GM12874 (cell line): ENCODE data around the gene GRID2.

ENCODE experiments used
- CTCF ChIP-seq: IDR thresholded peaks from 2 replicates; pipeline ENCODE4 v1.5.1; 2011; ENCODE audit warnings: low read depth, mild to moderate bottlenecking, control low read depth, low read length, moderate library complexity; ENCODE audit not compliant: insufficient read depth

GRID2 gene

GRCh38 chr4:92970996-92971395 is 667.2 kb downstream of the GRID2 start:
- TF ChIP-seq CTCF, result no peak

DNA sequence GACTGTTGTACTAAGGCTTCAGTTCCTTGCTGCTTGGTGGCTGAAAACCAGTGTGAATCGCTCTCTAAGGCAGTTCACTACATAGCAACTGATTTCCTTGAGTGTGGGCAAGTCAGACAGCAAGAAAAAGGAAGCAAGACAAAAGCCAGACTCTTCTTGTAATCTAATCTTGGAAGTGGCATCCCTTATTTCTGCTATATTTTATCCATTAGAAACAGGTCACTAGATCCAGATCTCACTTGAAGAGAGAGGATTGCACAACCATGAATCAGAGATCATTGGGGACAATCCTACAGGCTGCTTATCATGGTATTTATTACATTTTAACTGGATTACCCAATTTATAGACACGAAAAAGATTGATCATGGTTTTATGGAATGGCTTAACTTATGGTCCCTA is 684.5 kb downstream of the GRID2 start:
- TF ChIP-seq CTCF, result no peak

GRCh38 chr4:92992758-92993157 is 689.0 kb downstream of the GRID2 start:
- TF ChIP-seq CTCF, result no peak

DNA sequence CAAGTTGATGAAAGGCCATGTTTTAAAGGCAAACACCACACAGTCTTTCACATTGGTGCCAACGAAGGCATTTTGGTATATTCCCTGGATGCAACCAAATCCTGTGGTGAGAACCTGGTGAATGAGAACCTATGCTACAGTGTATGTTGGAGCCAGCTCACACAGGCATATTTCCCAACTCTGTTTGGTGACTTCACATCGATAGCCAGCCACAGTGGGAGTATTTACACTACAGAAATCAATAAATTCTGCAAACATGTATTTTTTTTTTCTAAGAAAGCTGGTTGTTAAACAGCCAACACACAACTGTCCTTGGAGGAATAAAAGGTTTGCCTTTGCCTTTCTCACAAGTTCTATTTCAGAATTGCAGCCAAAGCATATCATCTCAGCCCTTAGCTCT is 691.0 kb downstream of the GRID2 start:
- no peak for TF ChIP-seq CTCF

GRCh38 chr4:92996533-92996932 is 692.8 kb downstream of the GRID2 start:
- no peak for TF ChIP-seq CTCF

GRCh38 chr4:93000910-93001309 is 697.1 kb downstream of the GRID2 start:
- no peak for TF ChIP-seq CTCF

DNA sequence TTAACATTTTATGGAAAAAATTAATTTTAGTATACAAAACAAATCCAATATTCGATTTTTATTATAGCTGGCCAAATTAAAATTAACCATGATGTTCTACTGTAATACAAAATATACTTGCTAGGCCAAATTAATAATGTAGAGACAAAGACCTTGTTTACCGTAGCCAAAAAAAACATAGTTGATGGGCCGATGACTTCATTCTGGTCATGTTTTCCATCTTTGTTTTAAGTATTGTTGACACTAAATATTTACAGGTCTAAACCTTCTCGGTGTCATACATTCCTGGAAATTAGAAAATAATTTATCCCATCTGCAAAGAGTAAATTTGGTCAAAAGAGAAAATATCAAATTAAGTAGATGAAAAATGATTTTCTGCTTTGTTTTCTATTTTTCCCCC is 698.5 kb downstream of the GRID2 start:
- no peak for TF ChIP-seq CTCF

GRCh38 chr4:93016350-93016749 is 712.6 kb downstream of the GRID2 start:
- no peak for TF ChIP-seq CTCF
